Activated CD4-positive, alpha-beta T cell treated with anti-CD3 and anti-CD28 coated beads, Interleukin-2, amount 50 U/mL, for 16 hours (primary cell): ENCODE results near the gene RANBP3L.

Experiments
- DNase-seq: peaks from one replicate; pipeline ENCODE4 v3.0.0-alpha.2; 2020

The RANBP3L gene

GRCh38 chr5:36242534-36243485 is 58.9 kb downstream of the RANBP3L start:
- no peak for DNase-seq

- DNase-seq, result peak; percentile 96
Observed at GRCh38 chr5:36241631-36242533, 59.8 kb downstream of the RANBP3L start, which contains the start of gene NADK2. Gene NADK2 (minus strand): TSS chr5:36241925. CDS start chr5:36241798, 127 bp downstream.

- peak; percentile 28 for DNase-seq
Observed at GRCh38 chr5:36240779-36241630, 60.7 kb downstream of the RANBP3L start.

- DNase-seq, result no peak
Observed at GRCh38 chr5:36239370-36240293, 62.1 kb downstream of the RANBP3L start.

- no peak for DNase-seq
Observed at GRCh38 chr5:36238502-36239295, 63.0 kb downstream of the RANBP3L start.

- DNase-seq, result no peak
Observed at GRCh38 chr5:36237751-36238150, 64.0 kb downstream of the RANBP3L start.

- no peak for DNase-seq
Observed at GRCh38 chr5:36236801-36237200, 64.9 kb downstream of the RANBP3L start.

GRCh38 chr5:36232533-36232932 is 69.2 kb downstream of the RANBP3L start:
- DNase-seq, result no peak

GRCh38 chr5:36230151-36230790 is 71.4 kb downstream of the RANBP3L start:
- DNase-seq, result no peak

GRCh38 chr5:36228505-36228904 is 73.2 kb downstream of the RANBP3L start:
- DNase-seq, result no peak

- no peak for DNase-seq
Observed at GRCh38 chr5:36227046-36227445, 74.7 kb downstream of the RANBP3L start.

GRCh38 chr5:36222620-36223019 is 79.1 kb downstream of the RANBP3L start:
- DNase-seq, result no peak

GRCh38 chr5:36217988-36218387 is 83.7 kb downstream of the RANBP3L start:
- no peak for DNase-seq

- no peak for DNase-seq
Observed at GRCh38 chr5:36217567-36217966, 84.1 kb downstream of the RANBP3L start.

GRCh38 chr5:36215910-36216309 is 85.8 kb downstream of the RANBP3L start:
- DNase-seq, result no peak

- DNase-seq, result no peak
Observed at GRCh38 chr5:36214436-36214835, 87.3 kb downstream of the RANBP3L start.

- DNase-seq, result no peak
Observed at GRCh38 chr5:36209664-36210063, 92.0 kb downstream of the RANBP3L start.

- no peak for DNase-seq
Observed at GRCh38 chr5:36208786-36209185, 92.9 kb downstream of the RANBP3L start.

- no peak for DNase-seq
Observed at GRCh38 chr5:36206913-36207312, 94.8 kb downstream of the RANBP3L start.

- DNase-seq, result no peak
Observed at GRCh38 chr5:36205329-36205728, 96.4 kb downstream of the RANBP3L start.
